ENCODE data around the gene ACER2. TPM values are rescaled to one million over a fixed set of nuclear protein-coding genes. Genes with fewer than 3 reads are reported as not detected.

Gene ACER2
- total RNA-seq, 4 donors from 2014 or later: 29.4 to 46.7 (median 32.5) TPM

- no peak for TF ChIP-seq CTCF (IDR thresholded peaks at IDR 0.05; ENCODE audit: low read depth)
These were observed 1.3 kb downstream of the ACER2 start for GRCh38 chr9:19410195-19410503.

GRCh38 chr9:19410594-19410993 lies 1.8 kb downstream of the ACER2 start:
- TF ChIP-seq CTCF (IDR thresholded peaks at IDR 0.05; ENCODE audit: low read depth): no peak

- no peak for TF ChIP-seq CTCF (IDR thresholded peaks at IDR 0.05; ENCODE audit: low read depth)
These were observed 2.5 kb downstream of the ACER2 start for GRCh38 chr9:19411316-19411715.

- no peak for TF ChIP-seq CTCF (IDR thresholded peaks at IDR 0.05; ENCODE audit: low read depth)
These were observed 7.3 kb downstream of the ACER2 start for GRCh38 chr9:19416143-19416542.

- TF ChIP-seq CTCF (IDR thresholded peaks at IDR 0.05; ENCODE audit: low read depth): no peak
These were observed 12.1 kb downstream of the ACER2 start for GRCh38 chr9:19420877-19421276.

GRCh38 chr9:19423163-19423562 lies 14.4 kb downstream of the ACER2 start:
- TF ChIP-seq CTCF (IDR thresholded peaks at IDR 0.05; ENCODE audit: low read depth): no peak

- no peak for TF ChIP-seq CTCF (IDR thresholded peaks at IDR 0.05; ENCODE audit: low read depth)
These were observed 15.5 kb downstream of the ACER2 start for GRCh38 chr9:19424176-19424779.

Measured in subcutaneous adipose tissue (tissue), 4 donors.